ENCODE data around the gene INPP4A.

The INPP4A gene

GRCh38 chr2:98637401-98638147 is 192.9 kb downstream of the INPP4A start:
- DNase-seq (ENCODE audit: low read depth), result no peak

DNA sequence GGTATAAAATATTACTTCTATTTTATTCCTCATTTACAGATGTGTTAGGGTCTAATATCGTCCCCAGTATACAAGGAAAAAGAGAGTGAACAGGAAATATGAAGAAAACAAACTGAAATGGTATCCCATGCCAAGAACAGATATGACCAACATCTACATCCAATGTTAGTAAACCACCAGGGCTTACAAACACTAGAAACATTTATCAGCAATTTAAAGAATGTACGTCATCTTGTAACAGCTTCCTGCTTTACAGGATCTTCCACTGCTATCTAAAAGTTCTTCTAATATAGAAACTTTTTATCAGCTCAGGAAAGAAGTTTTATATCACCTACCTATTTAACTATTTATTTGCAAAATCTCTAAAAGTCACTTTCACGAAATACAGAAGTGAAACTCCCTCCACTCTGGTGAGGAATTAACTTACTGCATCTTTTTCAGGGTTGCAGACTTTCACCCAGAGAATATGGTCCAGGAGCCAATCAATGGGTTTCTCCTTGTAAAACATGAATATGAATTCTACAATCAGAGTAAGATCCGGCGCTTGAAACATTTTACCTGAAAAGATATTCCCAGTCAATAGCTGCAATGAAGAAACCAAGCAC is 198.9 kb downstream of the INPP4A start:
- DNase-seq (ENCODE audit: low read depth), result no peak

All from activated T-helper 1 cell treated with Interleukin-2 at 50 U/mL for 16 hours (primary cell).